HG02623 (cell line): ENCODE results near the gene AGER.

Source experiments
- ATAC-seq: cut with Tn5 transposase; IDR thresholded peaks from one replicate; pipeline ENCODE4 v1.9.1; 2021; ENCODE audit warnings: moderate library complexity; ENCODE audit not compliant: unreplicated experiment

AGER gene

GRCh38 chr6:32173051-32173727, 10.9 kb downstream of the AGER start:
- ATAC-seq, result no peak

- no peak for ATAC-seq
These were observed 12.8 kb downstream of the AGER start for GRCh38 chr6:32171234-32171633.

- ATAC-seq, result no peak
These were observed 13.8 kb downstream of the AGER start for GRCh38 chr6:32170294-32170693.

GRCh38 chr6:32168807-32169591, 15.1 kb downstream of the AGER start:
- ATAC-seq, result no peak

GRCh38 chr6:32168350-32168749, 15.7 kb downstream of the AGER start:
- no peak for ATAC-seq

- no peak for ATAC-seq
These were observed 16.2 kb downstream of the AGER start for GRCh38 chr6:32167761-32168262.

GRCh38 chr6:32167154-32167760, 16.8 kb downstream of the AGER start:
- no peak for ATAC-seq

GRCh38 chr6:32166411-32167061, 17.5 kb downstream of the AGER start:
- ATAC-seq, result no peak

GRCh38 chr6:32164295-32164694, 19.8 kb downstream of the AGER start, which contains the start of gene EGFL8:
Gene EGFL8, plus strand, starts transcription at chr6:32164595. Its CDS starts 1,571 bp downstream, at chr6:32166166.
- no peak for ATAC-seq

- ATAC-seq, result no peak
These were observed 20.3 kb downstream of the AGER start for GRCh38 chr6:32163559-32164258.

GRCh38 chr6:32158052-32158451, 26.0 kb downstream of the AGER start:
- no peak for ATAC-seq

GRCh38 chr6:32156891-32157290, 27.2 kb downstream of the AGER start:
- no peak for ATAC-seq

GRCh38 chr6:32154514-32155161, 29.4 kb downstream of the AGER start:
- no peak for ATAC-seq

GRCh38 chr6:32153564-32154513, 30.2 kb downstream of the AGER start, which contains the start of gene PPT2:
Gene PPT2, plus strand, starts transcription at chr6:32154141. Its CDS starts 454 bp downstream, at chr6:32154595.
- ATAC-seq, result no peak

GRCh38 chr6:32152769-32153563, 31.1 kb downstream of the AGER start:
- no peak for ATAC-seq

- no peak for ATAC-seq
These were observed 31.9 kb downstream of the AGER start, which contains the start of gene PRRT1 for GRCh38 chr6:32151863-32152768. Gene PRRT1, minus strand, starts transcription at chr6:32151939. Its CDS starts 112 bp downstream, at chr6:32151827.
